K562 (cell line): Measurements from ENCODE around the gene LAMB2. TPM values are rescaled to one million over a fixed set of nuclear protein-coding genes. Genes with fewer than 3 reads are reported as not detected.

Experiments
- ATAC-seq: fragments of 200-7000 bp; cut with Tn5 transposase; 3 replicates; pipeline ENCODE4 v1.9.1; 2020; ENCODE audit warnings: moderate library complexity
- BruUV-seq: library from RNA; stranded (reverse); fragments of 400-500 nt; replicated peaks from 2 replicates; lab custom pipeline; 2021; lab: Mats Ljungman, UMichigan
- CTCF ChIA-PET: fragments of 300-600 bp; formaldehyde crosslinking; extraction: SDS; loops from one replicate; lab custom pipeline; 2021; ENCODE audit warnings: low intra/inter-chr PET ratio; lab: Yijun Ruan, JAX
- POLR2A ChIA-PET: fragments of 300-600, 350-650 bp; sonication (Branson Sonifier 250); formaldehyde crosslinking; extraction: SDS; loops from one replicate; lab custom pipeline; 2021; ENCODE audit warnings: antibody characterized with exemption, inconsistent platforms; lab: Yijun Ruan, JAX
- DNase-seq, 4 experiments: peaks; one replicate each; pipeline versions ENCODE4 v3.0.0 to v3.0.0-alpha.2; 2011 to 2018; ENCODE audit warnings: low spot score in 3 of 4, mixed read lengths in 3 of 4; ENCODE audit errors: extremely low read depth in 1 of 4
- FAIRE-seq: peaks from 2 replicates; lab custom pipeline; 2011; peaks lifted over from hg19 to GRCh38; lab: Jason Lieb, UNC
- H2AFZ ChIP-seq: 2 replicates; pipeline ENCODE4 v1.6.0; 2011; ENCODE audit warnings: low read depth, low read length, control low read depth, inconsistent platforms
- H3K27ac ChIP-seq: fragments of 200-600 bp; 3 replicates; pipeline ENCODE4 v1.8.0; 2011; ENCODE audit warnings: low read depth, mild to moderate bottlenecking, control low read depth, inconsistent platforms, low read length, moderate library complexity, mixed read lengths; ENCODE audit errors: extremely low read depth
- H3K27me3 ChIP-seq, 2 experiments: fragments of 300-600 bp in 1 of 2; 2 replicates in 1 of 2; 3 replicates in 1 of 2; pipeline versions ENCODE4 v1.6.0 to v1.8.0; 2011; ENCODE audit warnings: inconsistent platforms in 2 of 2, low read length in 2 of 2, mild to moderate bottlenecking in 1 of 2, mixed read lengths in 1 of 2, moderate library complexity in 1 of 2; ENCODE audit not compliant: control insufficient read depth in 2 of 2, insufficient read depth in 2 of 2
- H3K36me3 ChIP-seq: fragments of 300-600 bp; 3 replicates; pipeline ENCODE4 v1.8.0; 2011; ENCODE audit warnings: mild to moderate bottlenecking, low read length, inconsistent platforms; ENCODE audit not compliant: control insufficient read depth, insufficient read depth
- H3K4me1 ChIP-seq, 2 experiments: fragments of 200-600 bp in 1 of 2; replicated peaks in 1 of 2; 2 replicates in 1 of 2; 3 replicates in 1 of 2; pipeline versions ENCODE4 v1.5.1 to v1.8.0; 2011; ENCODE audit warnings: inconsistent platforms in 2 of 2, low read length in 2 of 2, mild to moderate bottlenecking in 1 of 2, mixed read lengths in 1 of 2, moderate library complexity in 1 of 2; ENCODE audit not compliant: control insufficient read depth in 2 of 2, insufficient read depth in 2 of 2
- H3K4me2 ChIP-seq: 2 replicates; pipeline ENCODE4 v1.6.1; 2011; ENCODE audit warnings: low read length, control low read depth, inconsistent platforms, mixed read lengths; ENCODE audit not compliant: insufficient read depth
- H3K4me3 ChIP-seq: fragments of 200-600 bp; sonication (generic), shearing (Covaris generic); 2 replicates; pipeline ENCODE4 v1.5.1; 2016; ENCODE audit warnings: control low read depth, inconsistent platforms
- H3K79me2 ChIP-seq: fragments of 200-600 bp; 3 replicates; pipeline ENCODE4 v1.8.0; 2011; ENCODE audit warnings: low read length, inconsistent platforms; ENCODE audit not compliant: control insufficient read depth, insufficient read depth
- H3K9ac ChIP-seq, 2 experiments: 2 replicates each; pipeline versions ENCODE4 v1.6.0 to v1.6.1; 2011; ENCODE audit warnings: low read depth in 2 of 2, low read length in 2 of 2, control low read depth in 1 of 2, inconsistent platforms in 1 of 2, mild to moderate bottlenecking in 1 of 2, mixed read lengths in 1 of 2; ENCODE audit not compliant: insufficient read depth in 1 of 2
- H3K9me1 ChIP-seq: one replicate; pipeline ENCODE4 v1.6.0; 2011; ENCODE audit warnings: inconsistent platforms, mild to moderate bottlenecking, low read length, moderate library complexity; ENCODE audit not compliant: control insufficient read depth, insufficient read depth
- H3K9me3 ChIP-seq: replicated peaks from 2 replicates; pipeline ENCODE4 v1.5.1; 2011; ENCODE audit warnings: low read depth, low read length, inconsistent platforms; ENCODE audit not compliant: control insufficient read depth, insufficient read depth
- H4K20me1 ChIP-seq: replicated peaks from 2 replicates; pipeline ENCODE4 v1.6.1; 2011; ENCODE audit warnings: low read length, inconsistent platforms, mixed read lengths; ENCODE audit not compliant: control insufficient read depth, insufficient read depth
- CBX3 ChIP-seq, 2 experiments: IDR thresholded peaks; 1 replicate in 1 of 2; 2 replicates in 1 of 2; pipeline ENCODE4 v1.6.1; 2012; ENCODE audit warnings: inconsistent platforms in 2 of 2, low read length in 2 of 2, borderline replicate concordance in 1 of 2, control low read depth in 1 of 2
- CTBP1 ChIP-seq: fragments of 450-650 bp; IDR thresholded peaks from 2 replicates; pipeline ENCODE4 v1.6.1; 2016; ENCODE audit warnings: borderline replicate concordance
- NR2C2 ChIP-seq, 2 experiments: fragments of 200-800 bp in 1 of 2; sonication (Bioruptor generic) in 1 of 2; sonication (generic) in 1 of 2; formaldehyde crosslinking in 1 of 2; IDR thresholded peaks; 2 replicates each; pipeline versions ENCODE4 v1.6.1 to v1.8.0; 2016 to 2022; ENCODE audit warnings: mild to moderate bottlenecking in 1 of 2, missing compliant biosample characterization in 1 of 2, missing genetic modification characterization in 1 of 2, missing genetic modification reagents in 1 of 2
- ZFX ChIP-seq: sonication (generic); formaldehyde crosslinking; IDR thresholded peaks from 2 replicates; pipeline ENCODE4 v1.8.0; 2022; ENCODE audit warnings: mild to moderate bottlenecking, missing genetic modification reagents, moderate library complexity
- WGBS: fragments of 100-300 bp; shearing (Covaris generic); methylation state at CpG from one replicate; pipeline ENCODE4 v1.1.6; 2016; ENCODE audit warnings: low coverage, mixed read lengths; ENCODE audit not compliant: insufficient coverage; ENCODE audit errors: missing lambda C conversion rate; 5-methylcytosine and 5-hydroxymethylcytosine counted together
- in situ Hi-C: fragments of 300-500 bp; cut with MboI; formaldehyde crosslinking; loops from 4 replicates; pipeline ENCODE4 v1.15.0; 2018; ENCODE audit warnings: inconsistent platforms, mixed read lengths
- intact Hi-C: fragments of 100-400 bp; cut with micrococcal nuclease; formaldehyde crosslinking; loops from 2 replicates; pipeline ENCODE4 v1.14.2; 2022
- polyA plus RNA-seq, 8 experiments: library from polyadenylated mRNA; depleted of rRNA in 4 of 8; stranded (reverse) in 5 of 8; unstranded in 3 of 8; fragments of >200 nt; fragmentation: Nextera tagmentation in 2 of 8; fragmentation: Illumina TruSeq in 1 of 8; extraction: Ambion mirVana in 2 of 8; extraction: Trizol in 1 of 8; gene quantifications; 2 replicates each; pipeline versions ENCODE4 v1.2.1 to v1.2.3, GENCODE V29; 2011 to 2014; ENCODE audit warnings: inconsistent platforms in 1 of 8, missing spikeins in 1 of 8
- total RNA-seq, 7 experiments: library from RNA; depleted of rRNA in 6 of 7; stranded (reverse); fragments of >200 nt in 6 of 7; fragmentation: Illumina TruSeq in 2 of 7; extraction: Trizol in 2 of 7; gene quantifications; 2 replicates each; pipeline versions ENCODE4 v1.2.1 to v1.2.3, GENCODE V29; 2011 to 2021; ENCODE audit warnings: low replicate concordance in 1 of 7

The LAMB2 gene
- total and polyA plus RNA-seq, 9 of the 15 experiments (the other 6 are each of a cell fraction or from before 2014, with no cell fraction given), result 1.4 to 26.0 (median 16.2) TPM

- no peaks in the 10 kb centered on the region for H4K20me1 ChIP-seq
- TF ChIP-seq ZFX (peak; percentile 13; the same call in 1 of the 2 replicates), NR2C2 (CRISPR knock-in tag; IDR thresholded peaks at IDR 0.05) (no peak), NR2C2 (tag; IDR thresholded peaks at IDR 0.05) (peak; percentile 3; the same call in 1 of the 2 replicates), CTBP1 (no peak), CBX3 (IDR thresholded peaks at IDR 0.05; ENCODE audit: borderline replicate concordance in 1 of 2, low read length in 2 of 2) (peak in 1 of 2 experiments; percentile 4; a peak in 1 of 3 replicates)
- peaks cover 5% of the 10 kb centered on the region; the same call in 1 of the 2 replicates for H3K9me3 ChIP-seq
- WGBS, result 98% methylated on average over 5 of the region's 6 CpGs
- peak overlapping the region in 1 of 2 experiments; percentile 91; a peak in 2 of 4 replicates for H3K9ac ChIP-seq
- FAIRE-seq (no peak), ATAC-seq (no peak), DNase-seq (no peak)
- no peaks in the 10 kb centered on the region for H3K27me3 ChIP-seq
- peaks cover 32% of the 10 kb centered on the region for H3K79me2 ChIP-seq
- no peaks in the 10 kb centered on the region for H3K9me1 ChIP-seq
- peaks cover 26% of the 10 kb centered on the region; the same call in 2 of the 3 replicates for H3K36me3 ChIP-seq
- in situ Hi-C loops (loop anchor here (25.0 kb wide), 1 partner anchor 270 kb away; the partner anchor contains the start of gene NICN1), intact Hi-C loops (loop anchor here (10.0 kb wide), 1 partner anchor 142 kb away; the partner anchor contains the start of genes IMPDH2 and NDUFAF3)
- H2AFZ ChIP-seq, result peak overlapping the region; percentile 97
- H3K4me3 ChIP-seq, result peak overlapping the region; percentile 82; the same call in 1 of the 2 replicates
- ChIA-PET CTCF (no interaction called here), POLR2A (no interaction called here)
- BruUV-seq, result no TSS peak
- peaks cover 20 to 43% of the 10 kb centered on the region in 2 experiments; a peak in 4 of 5 replicates for H3K4me1 ChIP-seq
- peak overlapping the region; percentile 82; the same call in 2 of the 3 replicates for H3K27ac ChIP-seq
- peak overlapping the region; percentile 76 for H3K4me2 ChIP-seq
Measured at GRCh38 chr3:49166752-49167556, 34.1 kb upstream of the LAMB2 start.
